ENCODE data around the gene SLC35F2. TPM values are rescaled to one million over a fixed set of nuclear protein-coding genes. Genes with fewer than 3 reads are reported as not detected.
"Not testable (repeated sequence)": the region's sequence is repeated elsewhere in the genome, so short reads cannot be mapped to it uniquely, and the experiment has no call there.

The SLC35F2 gene
- total RNA-seq, 1 experiment from 2014 or later = 135 TPM

DNA sequence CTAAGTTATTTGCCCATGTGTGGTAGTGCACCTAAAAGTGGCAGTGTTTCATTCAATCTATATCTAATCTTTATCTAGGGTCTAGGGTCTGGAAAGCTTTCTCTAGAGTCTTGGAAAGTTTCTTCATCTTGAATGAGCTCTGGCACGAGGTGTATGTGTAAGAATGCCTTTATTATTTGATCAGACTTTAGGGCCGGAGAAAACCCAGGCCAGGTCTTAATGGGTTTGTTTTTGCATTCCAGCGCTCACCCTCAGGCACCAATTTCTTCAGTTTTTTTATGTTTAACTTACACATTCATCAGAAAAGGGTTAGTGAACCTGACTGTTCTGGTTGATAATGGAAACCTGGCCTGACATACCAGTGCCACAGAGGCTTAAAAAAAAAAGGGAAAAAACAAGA is 78.5 kb downstream of the SLC35F2 start:
- no peak for DNase-seq
- H3K27me3 ChIP-seq (ENCODE audit: low read length) = no peaks in the 10 kb centered on the region
- no peak overlapping the region for H3K4me2 ChIP-seq (ENCODE audit: low read depth, low read length, poor library complexity, severe bottlenecking)
- H3K36me3 ChIP-seq (ENCODE audit: insufficient read depth, low read length) = no peaks in the 10 kb centered on the region
- H3K9ac ChIP-seq (ENCODE audit: low read length) = no peak overlapping the region
- no peak overlapping the region for H3K27ac ChIP-seq (ENCODE audit: low read length)
- no peaks in the 10 kb centered on the region for H3K9me2 ChIP-seq (replicated peaks; ENCODE audit: insufficient read depth, low read length)
- H4K20me1 ChIP-seq (ENCODE audit: insufficient read depth, low read depth, low read length) = no peaks in the 10 kb centered on the region
- H3K79me2 ChIP-seq (ENCODE audit: low read length) = no peaks in the 10 kb centered on the region
- no peak overlapping the region for H2AFZ ChIP-seq (ENCODE audit: low read length)
- H3K9me3 ChIP-seq (ENCODE audit: low read length) = no peaks in the 10 kb centered on the region
- H3K4me3 ChIP-seq (ENCODE audit: low read length) = no peak overlapping the region
- H3K4me1 ChIP-seq (ENCODE audit: low read length) = no peaks in the 10 kb centered on the region

DNA sequence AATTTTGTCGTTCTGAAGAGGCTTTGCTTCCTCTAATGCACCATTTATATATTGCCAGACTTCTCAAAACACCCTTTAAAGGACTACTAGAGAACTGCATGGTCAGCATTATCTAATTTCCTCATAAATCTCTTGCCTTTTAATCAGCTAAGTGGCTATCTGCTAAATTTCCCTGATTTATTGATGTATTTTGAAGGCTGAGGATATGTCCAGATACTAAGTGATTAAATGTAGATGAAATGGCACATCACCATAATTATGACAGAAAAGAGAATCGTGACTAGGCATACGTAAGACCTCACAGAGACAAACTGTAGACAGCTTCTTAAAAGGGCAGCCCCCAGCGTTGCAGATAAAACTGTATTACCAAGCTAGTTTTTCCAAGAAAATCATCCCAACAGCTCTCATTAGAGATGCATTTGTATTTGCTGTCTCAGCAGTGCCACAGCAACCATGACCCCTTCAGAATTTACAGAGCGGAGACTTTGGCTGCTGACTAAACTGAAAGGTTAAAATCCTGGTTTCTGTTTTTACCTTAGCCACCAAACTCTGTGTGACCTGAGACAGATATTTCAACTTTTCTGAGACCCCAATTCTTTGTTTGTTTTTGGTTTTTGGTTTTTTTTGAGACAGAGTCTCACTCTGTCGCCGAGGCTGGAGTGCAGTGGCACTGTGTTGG is 79.6 kb downstream of the SLC35F2 start:
- H4K20me1 ChIP-seq (ENCODE audit: insufficient read depth, low read depth, low read length) = no peaks in the 10 kb centered on the region
- no peaks in the 10 kb centered on the region for H3K36me3 ChIP-seq (ENCODE audit: insufficient read depth, low read length)
- DNase-seq = no peak
- H3K4me3 ChIP-seq (ENCODE audit: low read length) = no peak overlapping the region
- no peaks in the 10 kb centered on the region for H3K27me3 ChIP-seq (ENCODE audit: low read length)
- no peak overlapping the region for H2AFZ ChIP-seq (ENCODE audit: low read length)
- no peaks in the 10 kb centered on the region for H3K4me1 ChIP-seq (ENCODE audit: low read length)
- H3K9me2 ChIP-seq (replicated peaks; ENCODE audit: insufficient read depth, low read length) = no peaks in the 10 kb centered on the region
- H3K4me2 ChIP-seq (ENCODE audit: low read depth, low read length, poor library complexity, severe bottlenecking) = no peak overlapping the region
- H3K9me3 ChIP-seq (ENCODE audit: low read length) = no peaks in the 10 kb centered on the region
- no peak overlapping the region for H3K9ac ChIP-seq (ENCODE audit: low read length)
- H3K27ac ChIP-seq (ENCODE audit: low read length) = no peak overlapping the region
- H3K79me2 ChIP-seq (ENCODE audit: low read length) = no peaks in the 10 kb centered on the region

DNA sequence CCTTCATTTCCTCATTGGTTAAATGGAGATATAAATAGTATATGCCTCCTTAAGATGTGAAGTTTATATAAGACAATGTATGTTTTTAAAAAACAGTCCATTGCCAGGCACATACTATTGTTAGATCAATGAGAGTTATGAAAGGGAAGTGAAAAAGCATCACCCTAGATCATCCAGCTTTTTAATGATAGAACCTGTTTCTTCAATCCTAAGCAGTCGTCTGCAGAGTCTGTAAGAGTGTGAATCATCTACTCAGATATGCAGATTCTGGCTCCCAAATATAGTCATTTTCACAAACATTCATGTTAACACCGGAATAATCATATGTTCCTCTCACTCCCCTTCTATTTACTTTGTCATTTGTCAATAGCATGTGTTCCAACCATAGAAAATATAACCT is 81.5 kb downstream of the SLC35F2 start:
- Histone ChIP-seq H3K9ac (ENCODE audit: low read length) (no peak overlapping the region), H2AFZ (ENCODE audit: low read length) (no peak overlapping the region), H3K9me3 (ENCODE audit: low read length) (no peaks in the 10 kb centered on the region), H4K20me1 (ENCODE audit: insufficient read depth, low read depth, low read length) (no peaks in the 10 kb centered on the region), H3K4me1 (ENCODE audit: low read length) (no peaks in the 10 kb centered on the region), H3K79me2 (ENCODE audit: low read length) (no peaks in the 10 kb centered on the region), H3K4me2 (ENCODE audit: low read depth, low read length, poor library complexity, severe bottlenecking) (no peak overlapping the region), H3K9me2 (replicated peaks; ENCODE audit: insufficient read depth, low read length) (no peaks in the 10 kb centered on the region), H3K27me3 (ENCODE audit: low read length) (no peaks in the 10 kb centered on the region), H3K36me3 (ENCODE audit: insufficient read depth, low read length) (no peaks in the 10 kb centered on the region), H3K4me3 (ENCODE audit: low read length) (no peak overlapping the region), H3K27ac (ENCODE audit: low read length) (no peak overlapping the region)
- DNase-seq = no peak

GRCh38 chr11:107776062-107776461 is 82.5 kb downstream of the SLC35F2 start:
- no peak overlapping the region for H2AFZ ChIP-seq (ENCODE audit: low read length)
- no peaks in the 10 kb centered on the region for H3K36me3 ChIP-seq (ENCODE audit: insufficient read depth, low read length)
- H3K27ac ChIP-seq (ENCODE audit: low read length) = no peak overlapping the region
- H3K79me2 ChIP-seq (ENCODE audit: low read length) = no peaks in the 10 kb centered on the region
- no peaks in the 10 kb centered on the region for H3K4me1 ChIP-seq (ENCODE audit: low read length)
- H4K20me1 ChIP-seq (ENCODE audit: insufficient read depth, low read depth, low read length) = no peaks in the 10 kb centered on the region
- no peak for DNase-seq
- H3K4me2 ChIP-seq (ENCODE audit: low read depth, low read length, poor library complexity, severe bottlenecking) = no peak overlapping the region
- H3K9me2 ChIP-seq (replicated peaks; ENCODE audit: insufficient read depth, low read length) = no peaks in the 10 kb centered on the region
- no peak overlapping the region for H3K4me3 ChIP-seq (ENCODE audit: low read length)
- H3K9me3 ChIP-seq (ENCODE audit: low read length) = no peaks in the 10 kb centered on the region
- no peaks in the 10 kb centered on the region for H3K27me3 ChIP-seq (ENCODE audit: low read length)
- no peak overlapping the region for H3K9ac ChIP-seq (ENCODE audit: low read length)

GRCh38 chr11:107770551-107770951 is 88.0 kb downstream of the SLC35F2 start:
- Histone ChIP-seq H3K4me3 (ENCODE audit: low read length) (no peak overlapping the region), H2AFZ (ENCODE audit: low read length) (no peak overlapping the region), H3K4me2 (ENCODE audit: low read depth, low read length, poor library complexity, severe bottlenecking) (no peak overlapping the region), H3K27ac (ENCODE audit: low read length) (no peak overlapping the region), H3K36me3 (ENCODE audit: insufficient read depth, low read length) (no peaks in the 10 kb centered on the region), H4K20me1 (ENCODE audit: insufficient read depth, low read depth, low read length) (no peaks in the 10 kb centered on the region), H3K27me3 (ENCODE audit: low read length) (no peaks in the 10 kb centered on the region), H3K9me2 (replicated peaks; ENCODE audit: insufficient read depth, low read length) (no peaks in the 10 kb centered on the region), H3K79me2 (ENCODE audit: low read length) (no peaks in the 10 kb centered on the region), H3K4me1 (ENCODE audit: low read length) (no peaks in the 10 kb centered on the region), H3K9ac (ENCODE audit: low read length) (no peak overlapping the region), H3K9me3 (ENCODE audit: low read length) (no peaks in the 10 kb centered on the region)
- no peak for DNase-seq

DNA sequence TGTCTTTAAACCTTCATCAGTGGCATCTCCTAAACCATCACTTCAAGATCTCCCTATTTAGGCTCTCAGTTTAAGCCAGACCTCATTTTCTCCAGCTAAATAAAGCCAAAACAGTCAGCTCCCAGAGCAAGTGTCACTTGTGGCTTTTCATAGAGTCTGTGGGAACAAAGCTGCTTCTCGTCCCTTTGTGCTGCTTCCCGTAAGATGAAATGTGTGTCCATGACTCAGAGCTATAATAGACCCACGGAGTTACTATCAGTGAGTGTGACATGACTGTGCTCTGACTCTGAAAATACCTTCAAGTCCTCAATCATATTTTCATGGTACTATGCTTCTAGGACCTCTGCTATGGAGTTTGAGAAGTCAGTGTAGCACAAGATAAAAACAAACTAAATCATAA is 89.4 kb downstream of the SLC35F2 start:
- no peak overlapping the region for H2AFZ ChIP-seq (ENCODE audit: low read length)
- no peaks in the 10 kb centered on the region for H3K79me2 ChIP-seq (ENCODE audit: low read length)
- no peak overlapping the region for H3K4me3 ChIP-seq (ENCODE audit: low read length)
- no peak for DNase-seq
- H3K9me2 ChIP-seq (replicated peaks; ENCODE audit: insufficient read depth, low read length) = no peaks in the 10 kb centered on the region
- H3K4me1 ChIP-seq (ENCODE audit: low read length) = no peaks in the 10 kb centered on the region
- H3K9ac ChIP-seq (ENCODE audit: low read length) = no peak overlapping the region
- H3K4me2 ChIP-seq (ENCODE audit: low read depth, low read length, poor library complexity, severe bottlenecking) = no peak overlapping the region
- no peak overlapping the region for H3K27ac ChIP-seq (ENCODE audit: low read length)
- H4K20me1 ChIP-seq (ENCODE audit: insufficient read depth, low read depth, low read length) = no peaks in the 10 kb centered on the region
- no peaks in the 10 kb centered on the region for H3K36me3 ChIP-seq (ENCODE audit: insufficient read depth, low read length)
- H3K9me3 ChIP-seq (ENCODE audit: low read length) = no peaks in the 10 kb centered on the region
- H3K27me3 ChIP-seq (ENCODE audit: low read length) = no peaks in the 10 kb centered on the region

GRCh38 chr11:107758719-107759355 is 99.8 kb downstream of the SLC35F2 start:
- H4K20me1 ChIP-seq (ENCODE audit: insufficient read depth, low read depth, low read length); H3K9me3 ChIP-seq (ENCODE audit: low read length); H3K27ac ChIP-seq (ENCODE audit: low read length); H3K27me3 ChIP-seq (ENCODE audit: low read length); DNase-seq; H3K4me2 ChIP-seq (ENCODE audit: low read depth, low read length, poor library complexity, severe bottlenecking); H3K79me2 ChIP-seq (ENCODE audit: low read length); H3K4me1 ChIP-seq (ENCODE audit: low read length); H3K9ac ChIP-seq (ENCODE audit: low read length); H2AFZ ChIP-seq (ENCODE audit: low read length); H3K36me3 ChIP-seq (ENCODE audit: insufficient read depth, low read length); H3K9me2 ChIP-seq (replicated peaks; ENCODE audit: insufficient read depth, low read length); H3K4me3 ChIP-seq (ENCODE audit: low read length): not testable (repeated sequence)

DNA sequence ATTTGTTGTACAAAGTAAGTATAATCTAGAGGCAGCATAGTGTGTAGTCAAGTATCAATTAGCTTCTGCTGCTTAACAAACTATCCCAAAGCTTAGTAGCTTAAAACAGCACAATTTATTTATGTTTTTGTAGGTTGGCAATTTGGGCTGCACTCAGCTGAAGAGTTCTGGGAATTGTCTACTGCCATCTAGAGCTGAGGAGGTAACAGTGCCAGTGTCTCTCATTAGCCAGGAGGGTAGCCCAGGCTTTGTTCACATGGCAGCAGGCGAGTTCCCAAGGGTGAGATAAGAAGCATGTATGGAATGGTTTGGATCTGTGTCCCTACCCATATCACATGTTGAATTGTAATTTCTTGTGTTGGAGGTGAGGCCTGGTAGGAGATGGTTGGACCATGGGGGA is 100.9 kb downstream of the SLC35F2 start:
- Histone ChIP-seq H3K79me2 (ENCODE audit: low read length) (no peaks in the 10 kb centered on the region), H3K4me2 (ENCODE audit: low read depth, low read length, poor library complexity, severe bottlenecking) (no peak overlapping the region), H3K27me3 (ENCODE audit: low read length) (no peaks in the 10 kb centered on the region; the same call in 1 of the 2 replicates), H4K20me1 (ENCODE audit: insufficient read depth, low read depth, low read length) (no peaks in the 10 kb centered on the region), H2AFZ (ENCODE audit: low read length) (no peak overlapping the region), H3K9me2 (replicated peaks; ENCODE audit: insufficient read depth, low read length) (no peaks in the 10 kb centered on the region), H3K4me3 (ENCODE audit: low read length) (no peak overlapping the region), H3K36me3 (ENCODE audit: insufficient read depth, low read length) (no peaks in the 10 kb centered on the region), H3K9me3 (ENCODE audit: low read length) (no peaks in the 10 kb centered on the region), H3K9ac (ENCODE audit: low read length) (no peak overlapping the region), H3K4me1 (ENCODE audit: low read length) (no peaks in the 10 kb centered on the region), H3K27ac (ENCODE audit: low read length) (no peak overlapping the region)
- peak; percentile 73 for DNase-seq
